Loucy (cell line): ENCODE measurements around the gene ACACB.
A peak's percentile ranks its signal among the peaks of the same experiment; 100 is the strongest.

Experiments used
- H2AFZ ChIP-seq: fragments of 200-600 bp; sonication (generic); 2 replicates; pipeline ENCODE4 v1.6.0; 2016; ENCODE audit warnings: antibody characterized with exemption, mild to moderate bottlenecking, low read length, moderate library complexity
- H3F3A ChIP-seq: fragments of 200-600 bp; 2 replicates; pipeline ENCODE4 v1.6.0; 2016; ENCODE audit warnings: antibody characterized with exemption, low read depth, mild to moderate bottlenecking
- H3K27me3 ChIP-seq: fragments of 200-600 bp; sonication (generic); 2 replicates; pipeline ENCODE4 v1.6.1; 2014; ENCODE audit warnings: low read length, mild to moderate bottlenecking; ENCODE audit not compliant: insufficient read depth, poor library complexity, severe bottlenecking
- H3K36me3 ChIP-seq: fragments of 200-600 bp; sonication (generic); 2 replicates; pipeline ENCODE4 v1.6.1; 2016; ENCODE audit warnings: low read length; ENCODE audit not compliant: insufficient read depth
- H3K4me1 ChIP-seq: fragments of 200-600 bp; sonication (generic); 2 replicates; pipeline ENCODE4 v1.5.1; 2014; ENCODE audit warnings: low read length, mild to moderate bottlenecking; ENCODE audit not compliant: insufficient read depth, poor library complexity, severe bottlenecking
- H3K4me2 ChIP-seq: fragments of 200-600 bp; sonication (generic); 2 replicates; pipeline ENCODE4 v1.6.0; 2014; ENCODE audit warnings: antibody characterized with exemption, low read length, low read depth, mild to moderate bottlenecking; ENCODE audit not compliant: poor library complexity, severe bottlenecking
- H3K4me3 ChIP-seq: fragments of 200-600 bp; sonication (generic); 2 replicates; pipeline ENCODE4 v1.5.1; 2014; ENCODE audit warnings: low read length, mild to moderate bottlenecking, mixed read lengths; ENCODE audit not compliant: poor library complexity, severe bottlenecking
- H3K79me2 ChIP-seq: fragments of 200-600 bp; sonication (generic); 2 replicates; pipeline ENCODE4 v1.6.1; 2014; ENCODE audit warnings: low read length; ENCODE audit not compliant: insufficient read depth
- H3K9ac ChIP-seq: fragments of 200-600 bp; sonication (generic); 2 replicates; pipeline ENCODE4 v1.6.0; 2014; ENCODE audit warnings: mild to moderate bottlenecking, low read depth, low read length, moderate library complexity; ENCODE audit not compliant: poor library complexity, severe bottlenecking
- H3K9me2 ChIP-seq: fragments of 200-600 bp; sonication (generic); replicated peaks from 2 replicates; pipeline ENCODE4 v1.6.1; 2016; ENCODE audit warnings: low read depth, low read length, mixed read lengths
- H3K9me3 ChIP-seq: fragments of 200-600 bp; sonication (generic); 2 replicates; pipeline ENCODE4 v1.6.1; 2014; ENCODE audit warnings: mild to moderate bottlenecking, antibody characterized with exemption, low read length, low read depth; ENCODE audit not compliant: insufficient read depth
- H4K20me1 ChIP-seq: fragments of 200-600 bp; sonication (generic); 2 replicates; pipeline ENCODE4 v1.6.0; 2014; ENCODE audit warnings: antibody characterized with exemption, low read length, mild to moderate bottlenecking; ENCODE audit not compliant: insufficient read depth, poor library complexity, severe bottlenecking
- CTCF ChIP-seq: fragments of 200-600 bp; sonication (generic); conservative IDR thresholded peaks from 2 replicates; pipeline ENCODE4 v1.5.1; 2014; ENCODE audit warnings: mild to moderate bottlenecking, antibody characterized with exemption, low read length
- EZH2phosphoT487 ChIP-seq: fragments of 200-600 bp; IDR thresholded peaks from 2 replicates; pipeline ENCODE4 v1.6.1; 2018; ENCODE audit warnings: antibody characterized with exemption, mild to moderate bottlenecking, moderate library complexity, borderline replicate concordance

The ACACB gene

GRCh38 chr12:109156036-109156435 is 39.6 kb downstream of the ACACB start:
- H3K27me3 ChIP-seq = no peaks in the 10 kb centered on the region
- H3K4me2 ChIP-seq = peak overlapping the region; percentile 65
- H3K79me2 ChIP-seq = no peaks in the 10 kb centered on the region
- no peaks in the 10 kb centered on the region for H3K36me3 ChIP-seq
- peaks cover 17% of the 10 kb centered on the region for H3K4me1 ChIP-seq
- H3K4me3 ChIP-seq = peak overlapping the region; percentile 74
- no peaks in the 10 kb centered on the region for H4K20me1 ChIP-seq
- TF ChIP-seq EZH2phosphoT487 (no peak), CTCF (no peak)
- no peaks in the 10 kb centered on the region for H3K9me3 ChIP-seq
- H3F3A ChIP-seq = peaks cover 2% of the 10 kb centered on the region; the same call in 1 of the 2 replicates
- no peak overlapping the region for H3K9ac ChIP-seq
- H2AFZ ChIP-seq = no peak overlapping the region
- H3K9me2 ChIP-seq = no peaks in the 10 kb centered on the region

GRCh38 chr12:109156586-109156985 is 40.2 kb downstream of the ACACB start:
- H3K4me3 ChIP-seq = no peak overlapping the region
- no peaks in the 10 kb centered on the region for H4K20me1 ChIP-seq
- H3F3A ChIP-seq = peaks cover 2% of the 10 kb centered on the region; the same call in 1 of the 2 replicates
- H2AFZ ChIP-seq = no peak overlapping the region
- H3K27me3 ChIP-seq = no peaks in the 10 kb centered on the region
- H3K9ac ChIP-seq = no peak overlapping the region
- no peak for TF ChIP-seq EZH2phosphoT487
- no peak for TF ChIP-seq CTCF
- H3K36me3 ChIP-seq = no peaks in the 10 kb centered on the region
- H3K4me1 ChIP-seq = peaks cover 17% of the 10 kb centered on the region
- H3K9me3 ChIP-seq = no peaks in the 10 kb centered on the region
- H3K4me2 ChIP-seq = no peak overlapping the region
- no peaks in the 10 kb centered on the region for H3K79me2 ChIP-seq
- H3K9me2 ChIP-seq = no peaks in the 10 kb centered on the region

GRCh38 chr12:109157986-109158385 is 41.6 kb downstream of the ACACB start:
- H3K27me3 ChIP-seq = no peaks in the 10 kb centered on the region
- TF ChIP-seq EZH2phosphoT487 (no peak), CTCF (no peak)
- H2AFZ ChIP-seq = no peak overlapping the region
- H3K9ac ChIP-seq = no peak overlapping the region
- H3K4me3 ChIP-seq = no peak overlapping the region
- H3K9me3 ChIP-seq = no peaks in the 10 kb centered on the region
- no peaks in the 10 kb centered on the region for H4K20me1 ChIP-seq
- H3K4me2 ChIP-seq = no peak overlapping the region
- H3K9me2 ChIP-seq = no peaks in the 10 kb centered on the region
- peaks cover 18% of the 10 kb centered on the region for H3K4me1 ChIP-seq
- H3K79me2 ChIP-seq = no peaks in the 10 kb centered on the region
- no peaks in the 10 kb centered on the region for H3K36me3 ChIP-seq
- peaks cover 2% of the 10 kb centered on the region; the same call in 1 of the 2 replicates for H3F3A ChIP-seq
